22Rv1 (cell line): Measurements from ENCODE around the gene IKZF3.

Experiments used
- ZFX ChIP-seq: fragments of 450-650 bp; IDR thresholded peaks from 2 replicates; pipeline ENCODE4 v1.6.1; 2017; ENCODE audit warnings: antibody characterized with exemption, borderline replicate concordance
- TF ChIP-seq, protein P1 (sequence below): fragments of 450-650 bp; IDR thresholded peaks from 2 replicates; pipeline ENCODE4 v1.5.1; 2017; ENCODE audit warnings: mild to moderate bottlenecking

DNA sequence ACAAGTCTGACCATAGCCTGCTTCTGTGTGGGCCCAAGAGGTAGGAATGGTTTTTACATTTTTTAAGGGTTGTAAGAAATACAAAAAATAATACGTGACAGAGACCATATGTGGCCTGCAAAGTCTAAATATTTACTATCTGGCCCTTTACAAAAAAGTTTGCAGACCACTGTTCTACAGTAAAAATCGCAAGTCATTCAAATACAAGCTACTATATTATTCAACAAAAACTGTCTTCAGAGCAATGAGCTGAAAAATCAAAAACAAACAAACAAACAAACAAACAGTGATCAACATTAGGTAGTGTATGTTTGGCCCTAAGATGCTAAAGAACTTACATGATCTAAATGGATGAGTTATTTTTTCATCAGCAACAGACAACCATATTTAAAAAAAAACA lies 32.5 kb downstream of the IKZF3 start:
- TF ChIP-seq, protein P1, sequence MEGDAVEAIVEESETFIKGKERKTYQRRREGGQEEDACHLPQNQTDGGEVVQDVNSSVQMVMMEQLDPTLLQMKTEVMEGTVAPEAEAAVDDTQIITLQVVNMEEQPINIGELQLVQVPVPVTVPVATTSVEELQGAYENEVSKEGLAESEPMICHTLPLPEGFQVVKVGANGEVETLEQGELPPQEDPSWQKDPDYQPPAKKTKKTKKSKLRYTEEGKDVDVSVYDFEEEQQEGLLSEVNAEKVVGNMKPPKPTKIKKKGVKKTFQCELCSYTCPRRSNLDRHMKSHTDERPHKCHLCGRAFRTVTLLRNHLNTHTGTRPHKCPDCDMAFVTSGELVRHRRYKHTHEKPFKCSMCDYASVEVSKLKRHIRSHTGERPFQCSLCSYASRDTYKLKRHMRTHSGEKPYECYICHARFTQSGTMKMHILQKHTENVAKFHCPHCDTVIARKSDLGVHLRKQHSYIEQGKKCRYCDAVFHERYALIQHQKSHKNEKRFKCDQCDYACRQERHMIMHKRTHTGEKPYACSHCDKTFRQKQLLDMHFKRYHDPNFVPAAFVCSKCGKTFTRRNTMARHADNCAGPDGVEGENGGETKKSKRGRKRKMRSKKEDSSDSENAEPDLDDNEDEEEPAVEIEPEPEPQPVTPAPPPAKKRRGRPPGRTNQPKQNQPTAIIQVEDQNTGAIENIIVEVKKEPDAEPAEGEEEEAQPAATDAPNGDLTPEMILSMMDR, result no peak
- no peak for TF ChIP-seq ZFX
